CD4-positive, alpha-beta T cell treated with Interleukin-10 for 1 hour (primary cell): ENCODE measurements around the gene SAP130.

Experiments
- DNase-seq: peaks from one replicate; pipeline ENCODE4 v3.0.0-alpha.2; 2020

Gene SAP130

DNA sequence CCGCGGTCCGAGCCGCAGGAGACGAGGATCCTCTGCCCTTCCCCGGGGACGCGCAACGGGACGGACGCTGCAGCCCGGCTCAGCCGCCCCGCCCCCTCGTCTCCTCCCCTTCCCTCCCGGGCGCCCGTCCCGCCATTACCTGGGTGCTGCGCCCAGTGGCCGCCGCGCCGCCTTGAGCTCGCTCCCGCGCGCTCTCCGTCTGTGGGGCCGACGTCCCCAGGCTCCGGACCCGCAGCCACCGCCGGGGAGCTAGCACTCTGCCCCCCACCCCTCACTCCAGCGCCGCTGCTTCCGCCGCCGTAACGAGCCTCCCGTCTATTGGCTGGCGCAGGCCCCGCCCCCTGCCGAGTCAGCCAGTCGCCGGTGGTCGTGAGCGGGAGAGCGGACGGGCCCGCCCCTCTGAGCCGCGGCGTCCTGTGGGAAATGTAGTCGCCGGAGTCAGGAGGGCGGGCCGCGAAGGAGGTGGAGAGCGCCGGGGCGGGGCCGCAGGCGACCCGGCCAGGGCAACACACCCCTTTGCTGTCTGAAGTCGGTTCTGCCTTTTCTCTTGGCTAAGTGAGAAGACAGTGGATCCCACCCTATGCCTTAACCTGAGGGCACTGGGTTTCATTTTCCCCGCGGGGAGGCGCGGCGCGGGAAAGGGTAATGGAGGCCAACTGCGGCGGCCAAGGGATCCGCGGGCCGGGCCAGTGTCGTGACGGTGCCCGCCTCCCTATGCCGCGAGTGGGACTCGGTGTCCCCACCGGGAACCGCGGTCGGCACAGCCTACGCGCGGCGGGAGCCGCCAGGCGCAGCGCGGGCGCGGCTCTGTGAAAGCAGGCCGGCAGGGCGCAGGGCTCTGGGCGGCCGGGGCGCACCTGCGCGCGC, at the start of gene SAP130:
SAP130 (minus strand) TSS at position 259 of the 867 bp plus-strand sequence. CDS start 1,767 bp downstream, outside the sequence.
- peak; percentile 98 for DNase-seq

DNA sequence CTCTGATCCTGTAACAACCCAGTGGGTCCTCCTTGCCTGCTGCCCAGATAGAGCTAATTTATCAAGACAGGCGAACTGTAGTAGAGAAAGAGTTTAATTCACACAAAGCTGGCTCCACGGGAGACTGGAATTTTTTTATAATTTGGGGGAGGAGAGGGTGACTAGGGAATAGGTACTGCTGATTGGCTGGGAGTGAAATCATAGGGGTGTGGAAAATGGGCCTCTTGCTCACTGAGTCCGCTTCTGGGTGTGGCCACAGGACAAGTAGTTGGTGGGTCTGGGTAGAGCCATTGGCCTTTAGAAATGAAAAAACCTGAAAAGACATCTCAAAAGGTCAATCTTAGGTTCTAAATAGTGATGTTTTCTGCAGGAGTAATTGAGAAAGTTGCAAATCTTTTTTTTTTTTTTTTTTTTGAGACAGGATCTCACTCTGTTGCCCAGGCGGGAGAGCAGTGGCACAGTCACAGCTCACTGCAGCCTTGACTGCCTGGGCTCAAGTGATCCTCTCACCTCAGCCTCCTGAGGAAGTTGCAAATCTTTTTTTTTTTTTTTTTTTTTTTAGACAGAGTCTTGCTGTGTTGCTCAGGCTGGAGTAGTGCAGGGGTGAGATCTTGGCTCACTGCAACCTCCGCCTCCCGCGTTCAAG, 48.7 kb upstream of the SAP130 start:
- no peak for DNase-seq

- DNase-seq: no peak
These were observed 45.4 kb upstream of the SAP130 start for GRCh38 chr2:128073278-128073677.

DNA sequence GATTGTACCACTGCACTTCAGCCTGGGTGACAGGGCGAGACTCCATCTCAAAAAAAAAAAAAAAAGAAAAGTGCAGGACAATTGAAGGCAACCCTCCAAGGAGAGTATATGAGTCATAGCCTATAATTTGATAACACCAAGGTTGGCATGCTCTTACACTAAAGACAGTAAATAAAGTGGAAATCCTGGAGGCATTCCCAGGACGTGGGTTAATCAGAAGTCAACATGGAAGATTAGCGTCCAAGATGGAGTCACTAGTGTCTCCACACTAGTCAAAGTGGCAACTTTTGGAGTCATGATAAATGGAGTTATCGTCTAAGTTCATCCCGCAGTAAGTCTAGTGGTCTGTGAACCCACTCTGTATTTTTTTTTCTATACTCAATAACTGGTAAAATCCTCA, 41.9 kb upstream of the SAP130 start:
- DNase-seq: no peak

GRCh38 chr2:128064353-128064752, 36.5 kb upstream of the SAP130 start:
- DNase-seq: no peak

- no peak for DNase-seq
These were observed 34.7 kb upstream of the SAP130 start for GRCh38 chr2:128062571-128062970.

DNA sequence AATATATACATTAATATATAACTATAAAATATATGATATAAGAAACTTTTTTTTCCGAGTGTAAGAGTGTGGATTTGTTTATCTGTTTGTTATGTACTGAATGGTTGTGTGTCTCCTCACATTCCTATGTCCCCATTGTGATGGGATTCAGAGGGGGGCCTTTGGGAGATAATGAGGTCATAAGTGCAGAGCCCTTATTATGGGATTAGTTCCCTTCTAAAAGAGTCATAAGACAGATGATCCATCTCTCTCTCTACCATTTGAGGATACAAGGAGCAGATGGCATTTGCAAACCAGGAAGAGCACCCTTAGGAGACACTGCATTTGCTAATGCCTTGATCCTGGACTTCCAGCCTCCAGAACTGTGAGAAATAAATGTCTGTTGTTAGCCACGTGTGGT, 30.3 kb upstream of the SAP130 start:
- DNase-seq: no peak

DNA sequence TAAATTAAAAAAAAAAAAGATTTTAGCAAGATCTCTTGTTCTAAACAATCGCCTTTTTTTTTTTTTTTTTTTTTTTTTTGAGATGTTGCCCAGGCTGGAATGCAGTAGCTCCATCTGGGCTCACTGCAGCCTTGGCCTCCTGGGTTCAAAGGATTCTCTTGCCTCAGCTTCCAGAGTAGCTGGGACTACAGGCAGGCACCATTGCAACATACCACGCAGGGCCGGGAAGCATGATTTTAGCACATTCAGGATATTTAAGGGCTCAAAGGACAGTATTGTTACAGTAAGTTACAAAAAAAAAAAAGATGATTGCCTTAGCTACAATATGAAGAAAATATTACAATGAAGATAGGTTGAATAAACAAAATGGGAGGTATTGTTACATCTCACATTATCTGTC, 29.5 kb upstream of the SAP130 start:
- no peak for DNase-seq

DNA sequence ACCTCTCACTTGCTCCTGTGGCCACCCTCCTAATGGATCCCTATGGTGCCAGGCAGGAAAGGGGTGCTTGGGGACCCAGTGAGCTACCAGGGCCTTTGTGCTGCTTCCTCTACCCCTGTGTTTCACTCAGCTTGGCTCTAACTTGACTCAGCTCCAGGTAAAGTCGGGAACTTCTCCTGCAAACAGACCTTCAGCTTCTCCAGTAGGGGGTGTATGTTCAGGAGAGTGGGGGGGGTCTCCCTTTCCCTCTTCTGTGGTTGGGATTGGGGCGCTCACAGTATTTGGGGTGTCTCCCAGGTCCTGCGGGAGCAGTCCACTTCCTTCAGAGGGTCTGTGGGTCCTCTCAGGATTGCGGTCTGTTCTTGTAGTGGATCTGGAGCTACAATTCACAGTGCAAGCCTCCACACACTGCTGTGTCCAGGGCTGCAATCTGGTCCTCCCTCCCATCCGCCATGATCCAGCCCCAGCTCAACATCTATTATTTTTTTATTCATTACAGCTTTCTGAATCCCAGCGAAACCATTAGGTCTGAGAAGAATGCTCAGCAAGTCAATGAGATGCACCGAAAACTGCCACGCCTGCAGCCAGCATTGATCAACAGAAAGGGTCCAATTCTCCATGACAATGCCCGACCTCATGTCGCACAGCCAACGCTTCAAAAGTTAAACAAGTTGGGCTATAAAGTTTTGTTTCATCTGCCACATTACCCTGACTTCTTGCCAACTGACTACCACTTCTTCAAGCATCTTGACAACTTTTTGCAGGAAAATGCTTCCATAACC, 26.4 kb upstream of the SAP130 start:
- DNase-seq: no peak

DNA sequence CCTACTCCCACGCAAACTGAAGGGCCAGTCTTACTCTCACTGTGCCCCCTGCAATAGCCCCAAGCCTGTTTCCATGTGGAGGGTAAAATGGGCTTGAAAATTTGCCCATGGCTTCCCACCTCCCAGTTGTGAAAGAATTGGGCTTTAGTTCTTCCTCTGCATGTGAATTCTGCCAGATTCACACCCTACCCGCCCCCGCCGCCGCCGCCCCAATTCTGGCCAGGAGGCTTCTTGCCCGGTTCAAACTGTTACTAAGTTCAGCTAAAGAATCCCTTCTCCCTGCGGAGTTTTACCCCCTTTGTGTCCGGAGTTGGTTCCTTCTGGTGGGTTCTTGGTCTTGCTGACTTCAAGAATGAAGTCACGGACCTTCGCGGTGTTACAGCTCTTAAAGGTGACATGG, 25.5 kb upstream of the SAP130 start:
- DNase-seq: no peak

GRCh38 chr2:128043041-128043440, 15.2 kb upstream of the SAP130 start:
- no peak for DNase-seq

DNA sequence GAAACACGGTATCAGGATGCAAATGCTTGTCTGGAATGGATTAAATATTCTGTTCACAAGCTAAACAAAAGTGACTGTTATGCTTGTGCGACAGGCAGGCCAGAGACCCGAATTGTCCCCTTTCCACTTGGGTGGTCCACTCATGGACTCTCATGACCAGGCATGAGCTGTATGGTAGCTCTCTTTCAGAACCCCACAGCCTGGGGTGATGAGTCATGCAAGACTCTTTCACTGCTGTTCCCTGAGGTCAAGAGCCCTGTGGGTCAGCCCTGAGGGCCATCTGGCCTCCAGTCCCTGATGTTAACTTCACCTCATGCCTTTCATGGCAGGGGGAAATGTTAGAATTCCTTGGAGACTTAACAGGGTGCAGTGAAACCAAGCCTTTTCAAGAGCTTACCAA, 13.7 kb upstream of the SAP130 start:
- no peak for DNase-seq

- DNase-seq: no peak
These were observed 12.4 kb upstream of the SAP130 start for GRCh38 chr2:128040166-128040771.

DNA sequence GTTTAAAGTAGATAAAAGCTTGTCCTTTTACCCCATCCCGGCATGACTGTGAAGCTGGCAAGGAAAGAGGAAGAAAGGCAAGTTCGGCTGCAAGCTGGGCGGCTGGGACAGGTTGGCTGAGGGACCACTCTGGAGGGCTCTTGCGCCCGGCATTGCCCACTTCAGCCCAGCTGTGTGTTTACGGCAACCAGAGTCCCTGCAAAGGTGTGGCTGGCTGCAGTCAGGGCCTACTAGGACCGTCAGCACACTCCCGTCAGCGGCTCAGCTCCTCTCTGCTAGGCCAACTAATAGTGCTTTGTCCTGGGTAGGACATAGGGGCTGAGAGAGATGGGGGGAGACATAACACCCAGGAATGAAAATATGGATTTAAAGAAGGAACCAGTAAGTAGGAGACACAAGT, 11.7 kb upstream of the SAP130 start:
- no peak for DNase-seq

GRCh38 chr2:128038411-128038810, 10.6 kb upstream of the SAP130 start:
- no peak for DNase-seq

- no peak for DNase-seq
These were observed 9.8 kb upstream of the SAP130 start for GRCh38 chr2:128037649-128038048.

DNA sequence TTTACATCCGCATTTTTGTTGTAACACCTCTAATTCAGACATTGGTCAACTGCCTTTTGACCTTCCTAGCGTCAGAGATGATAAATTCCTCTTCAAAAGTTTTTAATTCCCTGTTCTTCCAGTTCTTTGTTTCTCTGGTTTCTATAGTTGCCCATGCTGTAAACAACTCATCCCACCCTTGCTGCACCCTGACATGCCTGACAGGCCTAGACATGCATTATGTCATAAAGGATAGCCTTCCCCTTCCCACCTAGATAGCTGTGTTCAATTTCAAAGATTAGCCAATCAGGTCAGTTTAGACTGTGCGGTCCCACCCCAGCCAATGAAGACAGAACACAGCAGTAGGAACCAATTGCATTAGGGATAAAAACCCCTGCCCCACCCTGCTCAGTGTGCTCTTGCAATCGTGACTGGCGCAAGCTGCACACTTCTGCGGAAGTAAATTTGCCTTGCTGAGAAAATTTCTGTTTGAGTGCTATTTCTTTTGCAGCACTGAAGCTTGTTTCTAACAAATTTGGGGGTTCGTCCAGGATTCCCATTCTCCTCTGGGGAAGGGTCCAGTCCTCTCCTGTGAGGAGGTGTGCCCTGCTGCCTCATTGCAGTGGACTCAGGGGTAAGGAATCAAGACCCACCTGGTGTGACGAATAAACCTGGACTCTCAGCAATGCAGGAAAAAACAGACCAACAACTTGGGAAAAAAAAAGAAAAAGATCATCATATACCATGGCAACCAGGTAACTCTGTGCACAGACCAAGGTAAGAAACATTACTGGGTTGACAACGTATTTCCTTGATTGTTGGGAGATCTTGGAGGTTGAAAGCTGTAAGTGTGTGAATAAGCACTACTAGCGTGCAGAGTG, 9.1 kb upstream of the SAP130 start:
- DNase-seq: no peak

- no peak for DNase-seq
These were observed 4.2 kb upstream of the SAP130 start for GRCh38 chr2:128032092-128032491.

GRCh38 chr2:128028668-128029054, 802 bp upstream of the SAP130 start:
- no peak for DNase-seq

DNA sequence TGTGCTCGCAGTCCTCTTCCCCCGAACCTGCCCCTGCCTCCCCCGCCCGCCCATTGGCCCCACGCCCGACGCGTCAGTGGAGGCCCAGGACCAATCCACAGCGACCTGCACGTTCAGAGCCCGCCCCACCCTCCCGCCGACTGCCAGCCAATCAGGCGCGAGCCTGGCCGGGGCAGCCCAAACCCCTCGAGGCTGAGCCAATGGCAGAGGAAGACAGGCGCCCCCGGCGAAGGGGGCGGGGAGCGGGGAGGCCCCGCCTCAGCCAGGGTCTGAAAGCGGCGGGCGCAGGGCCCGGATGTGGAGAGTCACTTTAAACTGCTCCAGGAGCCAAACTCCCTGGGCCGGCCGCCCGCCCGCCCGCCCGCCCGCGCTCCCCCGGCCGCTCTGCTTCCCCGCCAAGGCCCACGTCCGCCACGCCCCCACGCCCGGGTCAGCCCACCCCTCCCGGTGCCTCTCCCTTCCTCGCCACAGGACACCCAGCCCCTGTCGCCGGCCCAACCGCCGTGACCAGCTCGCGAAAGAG, 520 bp downstream of the SAP130 start:
- peak; percentile 100 for DNase-seq

- no peak for DNase-seq
These were observed 1.2 kb downstream of the SAP130 start for GRCh38 chr2:128026448-128027277.
